Transverse colon (tissue), 4 donors: ENCODE data around the gene MANF.

Experiments used
- EP300 ChIP-seq: sonication (generic); formaldehyde crosslinking; IDR thresholded peaks from one replicate; pipeline ENCODE4 v1.6.1; 2017; ENCODE audit warnings: antibody characterized with exemption, low read depth
- POLR2A ChIP-seq: fragments of 450-650 bp; IDR thresholded peaks from one replicate; pipeline ENCODE4 v1.6.1; 2016; ENCODE audit warnings: antibody characterized with exemption, mild to moderate bottlenecking, moderate library complexity
- POLR2AphosphoS5 ChIP-seq, 3 donors: sonication (generic); formaldehyde crosslinking; IDR thresholded peaks; one replicate each; pipeline ENCODE4 v1.6.1; 2016; ENCODE audit warnings: antibody characterized with exemption in 3 of 3
- TF ChIP-seq, protein P1 (sequence below), 5 experiments: fragments of 200-600 bp in 3 of 5; fragments of 450-650 bp in 2 of 5; sonication (generic) in 3 of 5; IDR thresholded peaks; 1 replicate in 2 of 5; 2 replicates in 3 of 5; pipeline ENCODE4 v1.5.1; 2016 to 2017; ENCODE audit warnings: antibody characterized with exemption in 5 of 5, inconsistent platforms in 3 of 5, mild to moderate bottlenecking in 2 of 5, moderate library complexity in 1 of 5

DNA sequence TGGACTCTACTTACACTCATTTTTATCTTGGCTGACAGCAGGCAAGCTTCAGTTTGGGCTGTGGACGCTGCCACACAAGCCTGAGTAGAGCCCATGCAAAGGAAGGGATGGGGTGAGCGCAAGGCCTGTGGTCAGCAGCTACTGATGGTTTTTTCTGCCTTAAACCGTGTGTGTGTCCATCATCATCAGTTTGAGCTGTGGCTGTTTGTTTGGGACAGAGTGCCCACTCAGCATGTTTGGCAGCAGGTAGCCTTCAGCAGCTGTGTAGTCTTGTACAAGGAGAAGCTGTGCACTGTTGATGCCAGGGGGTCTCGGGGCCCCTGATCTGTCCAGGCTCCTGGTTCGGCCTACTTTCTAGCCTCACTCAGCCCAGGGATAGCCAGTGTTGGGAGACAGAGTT, 9.4 kb downstream of the MANF start:
- TF ChIP-seq, protein P1, sequence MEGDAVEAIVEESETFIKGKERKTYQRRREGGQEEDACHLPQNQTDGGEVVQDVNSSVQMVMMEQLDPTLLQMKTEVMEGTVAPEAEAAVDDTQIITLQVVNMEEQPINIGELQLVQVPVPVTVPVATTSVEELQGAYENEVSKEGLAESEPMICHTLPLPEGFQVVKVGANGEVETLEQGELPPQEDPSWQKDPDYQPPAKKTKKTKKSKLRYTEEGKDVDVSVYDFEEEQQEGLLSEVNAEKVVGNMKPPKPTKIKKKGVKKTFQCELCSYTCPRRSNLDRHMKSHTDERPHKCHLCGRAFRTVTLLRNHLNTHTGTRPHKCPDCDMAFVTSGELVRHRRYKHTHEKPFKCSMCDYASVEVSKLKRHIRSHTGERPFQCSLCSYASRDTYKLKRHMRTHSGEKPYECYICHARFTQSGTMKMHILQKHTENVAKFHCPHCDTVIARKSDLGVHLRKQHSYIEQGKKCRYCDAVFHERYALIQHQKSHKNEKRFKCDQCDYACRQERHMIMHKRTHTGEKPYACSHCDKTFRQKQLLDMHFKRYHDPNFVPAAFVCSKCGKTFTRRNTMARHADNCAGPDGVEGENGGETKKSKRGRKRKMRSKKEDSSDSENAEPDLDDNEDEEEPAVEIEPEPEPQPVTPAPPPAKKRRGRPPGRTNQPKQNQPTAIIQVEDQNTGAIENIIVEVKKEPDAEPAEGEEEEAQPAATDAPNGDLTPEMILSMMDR (IDR thresholded peaks at IDR 0.05): no peak
- no peak for TF ChIP-seq POLR2A
- no peak for TF ChIP-seq POLR2AphosphoS5 (IDR thresholded peaks at IDR 0.05)
- TF ChIP-seq EP300: no peak
